ENCODE measurements around the gene CNTN2. TPM values are rescaled to one million over a fixed set of nuclear protein-coding genes. Genes with fewer than 3 reads are reported as not detected.

The CNTN2 gene
- total RNA-seq, 1 experiment from 2014 or later: not detected

DNA sequence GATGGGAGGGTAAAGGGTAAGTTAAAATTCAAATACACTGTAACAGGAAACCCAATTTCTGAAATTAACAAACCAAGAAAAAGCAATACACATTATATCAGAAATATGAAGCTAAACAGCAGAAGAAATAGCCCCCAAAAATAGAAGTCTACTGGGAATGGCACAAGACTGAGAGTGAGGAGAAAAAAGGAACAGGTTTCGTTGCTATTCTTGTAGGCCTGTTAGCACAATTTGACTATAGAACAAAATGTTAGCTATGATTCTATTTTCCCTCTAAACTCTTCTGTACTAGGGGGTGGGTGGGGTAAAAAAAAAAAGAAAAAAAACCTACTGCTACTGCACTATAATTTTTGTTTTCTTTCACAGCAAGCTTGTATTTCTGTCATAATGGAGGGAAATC, 66.3 kb downstream of the CNTN2 start:
- no peaks in the 10 kb centered on the region for H3K27me3 ChIP-seq (ENCODE audit: control insufficient read depth, insufficient read depth, low read length)
- DNase-seq (ENCODE audit: low read depth, low spot score) (no peak), ATAC-seq (no peak)
- H3K36me3 ChIP-seq (ENCODE audit: control insufficient read depth, insufficient read depth, low read length): peaks cover 13% of the 10 kb centered on the region
- CTCF ChIA-PET: no interaction called here
- no peak overlapping the region for H3K4me3 ChIP-seq (ENCODE audit: low read depth in 2 of 2, low read length in 2 of 2)
- in situ Hi-C loops (cut with HindIII; ENCODE audit: low pct_unique_long_range_greater_than_20kb, low sequenced_read_pairs): no loop called here
- TF ChIP-seq SIN3A (IDR thresholded peaks at IDR 0.05; ENCODE audit: borderline replicate concordance, insufficient read depth, low read depth, low read length): no peak
- TF ChIP-seq, protein P1, sequence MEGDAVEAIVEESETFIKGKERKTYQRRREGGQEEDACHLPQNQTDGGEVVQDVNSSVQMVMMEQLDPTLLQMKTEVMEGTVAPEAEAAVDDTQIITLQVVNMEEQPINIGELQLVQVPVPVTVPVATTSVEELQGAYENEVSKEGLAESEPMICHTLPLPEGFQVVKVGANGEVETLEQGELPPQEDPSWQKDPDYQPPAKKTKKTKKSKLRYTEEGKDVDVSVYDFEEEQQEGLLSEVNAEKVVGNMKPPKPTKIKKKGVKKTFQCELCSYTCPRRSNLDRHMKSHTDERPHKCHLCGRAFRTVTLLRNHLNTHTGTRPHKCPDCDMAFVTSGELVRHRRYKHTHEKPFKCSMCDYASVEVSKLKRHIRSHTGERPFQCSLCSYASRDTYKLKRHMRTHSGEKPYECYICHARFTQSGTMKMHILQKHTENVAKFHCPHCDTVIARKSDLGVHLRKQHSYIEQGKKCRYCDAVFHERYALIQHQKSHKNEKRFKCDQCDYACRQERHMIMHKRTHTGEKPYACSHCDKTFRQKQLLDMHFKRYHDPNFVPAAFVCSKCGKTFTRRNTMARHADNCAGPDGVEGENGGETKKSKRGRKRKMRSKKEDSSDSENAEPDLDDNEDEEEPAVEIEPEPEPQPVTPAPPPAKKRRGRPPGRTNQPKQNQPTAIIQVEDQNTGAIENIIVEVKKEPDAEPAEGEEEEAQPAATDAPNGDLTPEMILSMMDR (IDR thresholded peaks at IDR 0.05): no peak
- TF ChIP-seq POLR2AphosphoS5 (IDR thresholded peaks at IDR 0.05; ENCODE audit: low read depth, low read length): no peak
- TF ChIP-seq, protein P2, sequence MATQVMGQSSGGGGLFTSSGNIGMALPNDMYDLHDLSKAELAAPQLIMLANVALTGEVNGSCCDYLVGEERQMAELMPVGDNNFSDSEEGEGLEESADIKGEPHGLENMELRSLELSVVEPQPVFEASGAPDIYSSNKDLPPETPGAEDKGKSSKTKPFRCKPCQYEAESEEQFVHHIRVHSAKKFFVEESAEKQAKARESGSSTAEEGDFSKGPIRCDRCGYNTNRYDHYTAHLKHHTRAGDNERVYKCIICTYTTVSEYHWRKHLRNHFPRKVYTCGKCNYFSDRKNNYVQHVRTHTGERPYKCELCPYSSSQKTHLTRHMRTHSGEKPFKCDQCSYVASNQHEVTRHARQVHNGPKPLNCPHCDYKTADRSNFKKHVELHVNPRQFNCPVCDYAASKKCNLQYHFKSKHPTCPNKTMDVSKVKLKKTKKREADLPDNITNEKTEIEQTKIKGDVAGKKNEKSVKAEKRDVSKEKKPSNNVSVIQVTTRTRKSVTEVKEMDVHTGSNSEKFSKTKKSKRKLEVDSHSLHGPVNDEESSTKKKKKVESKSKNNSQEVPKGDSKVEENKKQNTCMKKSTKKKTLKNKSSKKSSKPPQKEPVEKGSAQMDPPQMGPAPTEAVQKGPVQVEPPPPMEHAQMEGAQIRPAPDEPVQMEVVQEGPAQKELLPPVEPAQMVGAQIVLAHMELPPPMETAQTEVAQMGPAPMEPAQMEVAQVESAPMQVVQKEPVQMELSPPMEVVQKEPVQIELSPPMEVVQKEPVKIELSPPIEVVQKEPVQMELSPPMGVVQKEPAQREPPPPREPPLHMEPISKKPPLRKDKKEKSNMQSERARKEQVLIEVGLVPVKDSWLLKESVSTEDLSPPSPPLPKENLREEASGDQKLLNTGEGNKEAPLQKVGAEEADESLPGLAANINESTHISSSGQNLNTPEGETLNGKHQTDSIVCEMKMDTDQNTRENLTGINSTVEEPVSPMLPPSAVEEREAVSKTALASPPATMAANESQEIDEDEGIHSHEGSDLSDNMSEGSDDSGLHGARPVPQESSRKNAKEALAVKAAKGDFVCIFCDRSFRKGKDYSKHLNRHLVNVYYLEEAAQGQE (IDR thresholded peaks at IDR 0.05; ENCODE audit: insufficient read depth in 1 of 2, low read depth in 2 of 2, low read length in 1 of 2): no peak
- H3K4me1 ChIP-seq (ENCODE audit: control insufficient read depth, insufficient read depth, low read length): no peaks in the 10 kb centered on the region
- BruUV-seq (replicated peaks): no TSS peak
- POLR2A ChIA-PET: interaction anchor here (0.5 kb wide), 1 partner anchor 27 kb away, joined by 3 read pairs; no protein-coding TSS in a partner anchor
- no peaks in the 10 kb centered on the region for H3K9me3 ChIP-seq (ENCODE audit: control insufficient read depth, insufficient read depth, low read depth, low read length)
- H3K27ac ChIP-seq (ENCODE audit: low read length): no peak overlapping the region
- intact Hi-C loops (cut with micrococcal nuclease; ENCODE audit: unreplicated experiment): no loop called here

DNA sequence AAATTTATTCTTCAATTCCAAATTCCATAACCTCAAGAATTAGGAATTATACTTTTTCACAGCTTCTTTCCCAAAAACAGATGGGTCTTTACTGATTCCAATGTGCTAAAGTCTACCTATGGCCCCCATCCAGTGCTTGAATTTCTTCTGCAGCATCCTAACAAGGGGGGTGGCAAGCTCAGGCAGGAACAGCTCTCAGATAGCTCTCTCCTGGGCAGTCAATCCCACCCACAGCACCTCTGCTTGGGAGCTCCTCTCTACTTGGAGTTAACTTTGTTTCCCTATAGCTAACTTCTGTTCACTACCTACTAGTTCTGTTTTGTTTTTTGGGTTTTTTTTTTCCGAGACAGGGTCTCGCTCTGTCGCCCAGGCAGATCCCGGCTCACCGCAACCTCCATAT, 66.7 kb downstream of the CNTN2 start:
- BruUV-seq (replicated peaks): no TSS peak
- no peaks in the 10 kb centered on the region for H3K4me1 ChIP-seq (ENCODE audit: control insufficient read depth, insufficient read depth, low read length)
- H3K4me3 ChIP-seq (ENCODE audit: low read depth in 2 of 2, low read length in 2 of 2): no peak overlapping the region
- CTCF ChIA-PET: no interaction called here
- DNase-seq (ENCODE audit: low read depth, low spot score) (no peak), ATAC-seq (no peak)
- in situ Hi-C loops (cut with HindIII; ENCODE audit: low pct_unique_long_range_greater_than_20kb, low sequenced_read_pairs) (no loop called here), intact Hi-C loops (cut with micrococcal nuclease; ENCODE audit: unreplicated experiment) (no loop called here)
- TF ChIP-seq TCF7L2 (IDR thresholded peaks at IDR 0.05; ENCODE audit: low read depth, low read length) (no peak), SIN3A (IDR thresholded peaks at IDR 0.05; ENCODE audit: borderline replicate concordance, insufficient read depth, low read depth, low read length) (no peak)
- POLR2A ChIA-PET: interaction anchor here (0.6 kb wide), 1 partner anchor 51 kb away, joined by 3 read pairs; no protein-coding TSS in a partner anchor
- H3K27me3 ChIP-seq (ENCODE audit: control insufficient read depth, insufficient read depth, low read length): no peaks in the 10 kb centered on the region
- no peaks in the 10 kb centered on the region for H3K9me3 ChIP-seq (ENCODE audit: control insufficient read depth, insufficient read depth, low read depth, low read length)
- no peak overlapping the region for H3K27ac ChIP-seq (ENCODE audit: low read length)
- H3K36me3 ChIP-seq (ENCODE audit: control insufficient read depth, insufficient read depth, low read length): peaks cover 18% of the 10 kb centered on the region

DNA sequence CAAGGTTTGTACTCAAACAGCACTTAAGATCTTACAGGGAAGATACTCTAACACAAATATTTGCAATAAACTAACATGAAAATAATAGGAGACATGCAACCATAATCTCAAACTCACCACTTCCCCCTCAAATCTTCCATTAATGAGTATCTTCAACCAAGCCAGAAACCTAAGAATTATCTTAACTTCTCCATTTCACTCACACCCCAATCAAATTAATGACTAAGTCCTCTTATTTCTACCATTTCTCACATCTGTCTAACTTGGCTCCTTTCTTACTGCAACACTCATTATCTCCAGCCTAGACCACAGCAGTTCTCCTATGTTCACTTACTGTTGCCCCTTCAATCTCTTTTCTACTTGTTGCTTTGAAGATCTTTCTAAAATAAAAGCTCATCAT, 68.3 kb downstream of the CNTN2 start:
- Histone ChIP-seq H3K27me3 (ENCODE audit: control insufficient read depth, insufficient read depth, low read length) (no peaks in the 10 kb centered on the region), H3K27ac (ENCODE audit: low read length) (no peak overlapping the region), H3K4me3 (ENCODE audit: low read depth in 2 of 2, low read length in 2 of 2) (no peak overlapping the region), H3K36me3 (ENCODE audit: control insufficient read depth, insufficient read depth, low read length) (peaks cover 20% of the 10 kb centered on the region), H3K4me1 (ENCODE audit: control insufficient read depth, insufficient read depth, low read length) (no peaks in the 10 kb centered on the region), H3K9me3 (ENCODE audit: control insufficient read depth, insufficient read depth, low read depth, low read length) (no peaks in the 10 kb centered on the region)
- DNase-seq (ENCODE audit: low read depth, low spot score) (no peak), ATAC-seq (no peak)
- in situ Hi-C loops (cut with HindIII; ENCODE audit: low pct_unique_long_range_greater_than_20kb, low sequenced_read_pairs): no loop called here
- ChIA-PET CTCF (no interaction called here), POLR2A (no interaction called here)
- BruUV-seq (replicated peaks): no TSS peak
- TF ChIP-seq SIN3A (IDR thresholded peaks at IDR 0.05; ENCODE audit: borderline replicate concordance, insufficient read depth, low read depth, low read length) (no peak), TCF7L2 (IDR thresholded peaks at IDR 0.05; ENCODE audit: low read depth, low read length) (no peak), POLR2AphosphoS5 (IDR thresholded peaks at IDR 0.05; ENCODE audit: low read depth, low read length) (no peak)
- TF ChIP-seq, protein P1 (IDR thresholded peaks at IDR 0.05): no peak
- TF ChIP-seq, protein P2 (IDR thresholded peaks at IDR 0.05; ENCODE audit: insufficient read depth in 1 of 2, low read depth in 2 of 2, low read length in 1 of 2): no peak
- intact Hi-C loops (cut with micrococcal nuclease; ENCODE audit: unreplicated experiment): no loop called here

Measured in Panc1 (cell line).